DOHH2 (cell line): Measurements from ENCODE around the gene USP6.

Source experiments
- H3F3A ChIP-seq: fragments of 200-600 bp; sonication (generic), shearing (Covaris generic); 2 replicates; pipeline ENCODE4 v1.6.0; 2016; ENCODE audit warnings: antibody characterized with exemption, mild to moderate bottlenecking; ENCODE audit not compliant: control insufficient read depth, insufficient read depth
- H3K27ac ChIP-seq: fragments of 200-600 bp; sonication (generic); 2 replicates; pipeline ENCODE4 v1.5.1; 2014; ENCODE audit warnings: low read depth, mild to moderate bottlenecking, low read length, moderate library complexity
- H3K27me3 ChIP-seq: fragments of 200-600 bp; sonication (generic); 2 replicates; pipeline ENCODE4 v1.6.1; 2014; ENCODE audit warnings: mild to moderate bottlenecking, low read length, mixed read lengths; ENCODE audit not compliant: control insufficient read depth
- H3K36me3 ChIP-seq: fragments of 200-600 bp; sonication (generic); 2 replicates; pipeline ENCODE4 v1.6.1; 2014; ENCODE audit warnings: mild to moderate bottlenecking, low read length, moderate library complexity, mixed read lengths; ENCODE audit not compliant: control insufficient read depth
- H3K4me1 ChIP-seq: fragments of 200-600 bp; sonication (generic); 2 replicates; pipeline ENCODE4 v1.6.1; 2014; ENCODE audit warnings: mild to moderate bottlenecking, low read length, mixed read lengths; ENCODE audit not compliant: control insufficient read depth
- H3K4me2 ChIP-seq: fragments of 200-600 bp; sonication (generic); 2 replicates; pipeline ENCODE4 v1.6.0; 2014; ENCODE audit warnings: mild to moderate bottlenecking, low read length, moderate library complexity
- H3K4me3 ChIP-seq: fragments of 200-600 bp; sonication (generic); 2 replicates; pipeline ENCODE4 v1.5.1; 2014; ENCODE audit warnings: mild to moderate bottlenecking, low read length, mixed read lengths
- H3K79me2 ChIP-seq: fragments of 200-600 bp; sonication (generic); 2 replicates; pipeline ENCODE4 v1.6.1; 2014; ENCODE audit warnings: mild to moderate bottlenecking, low read length, mixed read lengths; ENCODE audit not compliant: control insufficient read depth
- H3K9me2 ChIP-seq: fragments of 200-600 bp; sonication (generic); replicated peaks from 2 replicates; pipeline ENCODE4 v1.6.1; 2014; ENCODE audit warnings: mild to moderate bottlenecking, low read length, mixed read lengths; ENCODE audit not compliant: control insufficient read depth
- H3K9me3 ChIP-seq: fragments of 200-600 bp; sonication (generic); 2 replicates; pipeline ENCODE4 v1.6.1; 2014; ENCODE audit warnings: antibody characterized with exemption, low read length, mixed read lengths; ENCODE audit not compliant: control insufficient read depth, insufficient read depth
- H4K20me1 ChIP-seq: fragments of 200-600 bp; sonication (generic); 2 replicates; pipeline ENCODE4 v1.6.0; 2014; ENCODE audit warnings: low read depth, mild to moderate bottlenecking, antibody characterized with exemption, low read length, moderate library complexity; ENCODE audit not compliant: control insufficient read depth, insufficient read depth
- EZH2phosphoT487 ChIP-seq: fragments of 200-600 bp; sonication (generic); IDR thresholded peaks from 2 replicates; pipeline ENCODE4 v1.6.1; 2017; ENCODE audit warnings: borderline replicate concordance, mild to moderate bottlenecking, antibody characterized with exemption, low read length, moderate library complexity, mixed read lengths
- TF ChIP-seq, protein P1 (sequence below): fragments of 200-600 bp; sonication (generic); IDR thresholded peaks from one replicate; pipeline ENCODE4 v1.5.1; 2014; ENCODE audit warnings: antibody characterized with exemption, mild to moderate bottlenecking, low read depth, low read length; ENCODE audit not compliant: poor library complexity, severe bottlenecking

USP6 gene

DNA sequence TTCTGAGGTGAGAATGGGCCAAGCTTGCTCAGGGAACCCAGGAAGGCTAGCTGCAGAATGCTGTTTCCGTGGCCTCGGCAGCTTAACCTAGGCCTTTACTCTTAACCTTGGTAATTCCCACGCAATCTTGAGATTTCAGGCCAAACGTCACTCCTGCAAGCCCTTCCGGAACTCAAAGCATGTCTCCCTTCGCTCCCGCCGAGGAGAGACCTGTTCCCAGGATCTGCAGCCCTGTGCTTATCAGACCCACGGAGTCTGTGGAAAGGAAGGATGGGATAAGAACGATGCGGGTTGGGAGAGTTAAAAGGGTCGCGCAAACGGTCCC is 38.1 kb upstream of the USP6 start:
- peaks cover 6% of the 10 kb centered on the region; the same call in 1 of the 2 replicates for H3K79me2 ChIP-seq
- H3K9me3 ChIP-seq: no peaks in the 10 kb centered on the region
- no peaks in the 10 kb centered on the region for H3K36me3 ChIP-seq
- peak overlapping the region; percentile 89 for H3K4me2 ChIP-seq
- H3K4me3 ChIP-seq: peak overlapping the region; percentile 74
- TF ChIP-seq, protein P1, sequence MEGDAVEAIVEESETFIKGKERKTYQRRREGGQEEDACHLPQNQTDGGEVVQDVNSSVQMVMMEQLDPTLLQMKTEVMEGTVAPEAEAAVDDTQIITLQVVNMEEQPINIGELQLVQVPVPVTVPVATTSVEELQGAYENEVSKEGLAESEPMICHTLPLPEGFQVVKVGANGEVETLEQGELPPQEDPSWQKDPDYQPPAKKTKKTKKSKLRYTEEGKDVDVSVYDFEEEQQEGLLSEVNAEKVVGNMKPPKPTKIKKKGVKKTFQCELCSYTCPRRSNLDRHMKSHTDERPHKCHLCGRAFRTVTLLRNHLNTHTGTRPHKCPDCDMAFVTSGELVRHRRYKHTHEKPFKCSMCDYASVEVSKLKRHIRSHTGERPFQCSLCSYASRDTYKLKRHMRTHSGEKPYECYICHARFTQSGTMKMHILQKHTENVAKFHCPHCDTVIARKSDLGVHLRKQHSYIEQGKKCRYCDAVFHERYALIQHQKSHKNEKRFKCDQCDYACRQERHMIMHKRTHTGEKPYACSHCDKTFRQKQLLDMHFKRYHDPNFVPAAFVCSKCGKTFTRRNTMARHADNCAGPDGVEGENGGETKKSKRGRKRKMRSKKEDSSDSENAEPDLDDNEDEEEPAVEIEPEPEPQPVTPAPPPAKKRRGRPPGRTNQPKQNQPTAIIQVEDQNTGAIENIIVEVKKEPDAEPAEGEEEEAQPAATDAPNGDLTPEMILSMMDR: no peak
- TF ChIP-seq EZH2phosphoT487: no peak
- H3F3A ChIP-seq: peaks cover 5% of the 10 kb centered on the region
- peak overlapping the region; percentile 38; the same call in 1 of the 2 replicates for H3K27ac ChIP-seq
- H3K4me1 ChIP-seq: peaks cover 18% of the 10 kb centered on the region
- no peaks in the 10 kb centered on the region for H3K27me3 ChIP-seq
- no peaks in the 10 kb centered on the region for H3K9me2 ChIP-seq
- H4K20me1 ChIP-seq: no peaks in the 10 kb centered on the region

- Histone ChIP-seq H3F3A (peaks cover 5% of the 10 kb centered on the region), H3K27ac (peak within 1 kb of the TSS; percentile 38), H3K4me3 (peak within 1 kb of the TSS; percentile 74)
Measured at GRCh38 chr17:5078106-5079028, 37.5 kb upstream of the USP6 start, which contains the start of gene ZFP3. Gene ZFP3, plus strand, starts transcription at chr17:5078467. Its CDS starts 13,038 bp downstream, at chr17:5091505.

DNA sequence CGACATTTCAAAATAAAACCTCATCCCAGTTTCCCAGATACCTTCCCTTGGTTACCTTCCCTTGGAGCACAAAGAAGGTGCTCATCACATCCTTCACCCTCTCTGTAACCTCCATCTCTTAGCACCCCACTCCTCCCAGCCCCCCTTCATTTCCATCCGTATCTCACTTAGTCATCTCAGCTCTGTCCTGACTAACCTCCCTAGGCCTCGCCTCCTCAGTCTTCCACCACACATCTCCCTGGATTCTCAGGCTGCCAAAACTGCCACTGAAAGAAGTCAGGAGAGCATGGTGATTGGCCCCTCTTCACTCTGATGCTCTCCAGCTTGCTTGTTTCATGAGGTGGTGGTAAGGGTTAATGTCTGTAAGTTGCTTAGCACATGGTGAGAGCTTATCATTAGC is 35.2 kb upstream of the USP6 start:
- no peaks in the 10 kb centered on the region for H3K36me3 ChIP-seq
- H3K79me2 ChIP-seq: peaks cover 6% of the 10 kb centered on the region; the same call in 1 of the 2 replicates
- no peak overlapping the region for H3K4me3 ChIP-seq
- H3K9me3 ChIP-seq: peaks cover 4% of the 10 kb centered on the region; the same call in 1 of the 2 replicates
- H3K27me3 ChIP-seq: no peaks in the 10 kb centered on the region
- H3F3A ChIP-seq: peaks cover 5% of the 10 kb centered on the region
- H4K20me1 ChIP-seq: no peaks in the 10 kb centered on the region
- peaks cover 18% of the 10 kb centered on the region for H3K4me1 ChIP-seq
- no peak overlapping the region for H3K4me2 ChIP-seq
- no peak overlapping the region for H3K27ac ChIP-seq
- TF ChIP-seq EZH2phosphoT487: no peak
- TF ChIP-seq, protein P1: no peak
- no peaks in the 10 kb centered on the region for H3K9me2 ChIP-seq

More at GRCh38 chr17:5078106-5079028, 37.5 kb upstream of the USP6 start, which contains the start of gene ZFP3:
- Histone ChIP-seq H3K27me3 (no peaks in the 10 kb centered on the region), H3K4me1 (peaks cover 18% of the 10 kb centered on the region), H3K9me2 (no peaks in the 10 kb centered on the region), H3K36me3 (no peaks in the 10 kb centered on the region), H4K20me1 (no peaks in the 10 kb centered on the region), H3K4me2 (peak within 1 kb of the TSS; percentile 89), H3K9me3 (no peaks in the 10 kb centered on the region), H3K79me2 (peaks cover 6% of the 10 kb centered on the region; the same call in 1 of the 2 replicates)
- TF ChIP-seq, protein P1: peak; percentile 52
- no peak for TF ChIP-seq EZH2phosphoT487
